Fibroblast of lung (primary cell): ENCODE data around the gene PYGO2. TPM values are rescaled to one million over a fixed set of nuclear protein-coding genes. Genes with fewer than 3 reads are reported as not detected.

Experiments
- DNase-seq, 2 donors: peaks; one replicate each; pipeline versions ENCODE4 v3.0.0 to v3.0.0-alpha.2; 2010; ENCODE audit warnings: low read depth in 2 of 2
- H2AFZ ChIP-seq: 2 replicates; pipeline ENCODE4 v1.5.1; 2012; ENCODE audit warnings: low read length, control low read depth, inconsistent platforms
- H3K27ac ChIP-seq: 2 replicates; pipeline ENCODE4 v1.5.1; 2011; ENCODE audit warnings: low read length, control low read depth; ENCODE audit not compliant: insufficient read depth
- H3K27me3 ChIP-seq: 2 replicates; pipeline ENCODE4 v1.5.1; 2011; ENCODE audit warnings: mild to moderate bottlenecking, low read length; ENCODE audit not compliant: control insufficient read depth, insufficient read depth
- H3K36me3 ChIP-seq: 2 replicates; pipeline ENCODE4 v1.5.1; 2011; ENCODE audit warnings: low read length; ENCODE audit not compliant: control insufficient read depth, insufficient read depth
- H3K4me1 ChIP-seq: 2 replicates; pipeline ENCODE4 v1.5.1; 2011; ENCODE audit warnings: low read length; ENCODE audit not compliant: control insufficient read depth, insufficient read depth; ENCODE audit errors: extremely low read depth
- H3K4me2 ChIP-seq: 2 replicates; pipeline ENCODE4 v1.5.1; 2011; ENCODE audit warnings: low read length, control low read depth; ENCODE audit not compliant: insufficient read depth; ENCODE audit errors: extremely low read depth
- H3K4me3 ChIP-seq, 4 experiments: fragments of 200-600 bp in 1 of 4; sonication (generic) in 1 of 4; replicated peaks in 1 of 4; 2 replicates each; pipeline ENCODE4 v1.5.1; 2011 to 2016; ENCODE audit warnings: low read length in 4 of 4, low read depth in 3 of 4, mild to moderate bottlenecking in 3 of 4, control low read depth in 2 of 4, inconsistent platforms in 1 of 4, mixed read lengths in 1 of 4; ENCODE audit not compliant: insufficient read depth in 1 of 4; ENCODE audit errors: control extremely low read depth in 1 of 4
- H3K79me2 ChIP-seq: 2 replicates; pipeline ENCODE4 v1.5.1; 2012; ENCODE audit warnings: mild to moderate bottlenecking, low read length, inconsistent platforms; ENCODE audit not compliant: control insufficient read depth, insufficient read depth
- H3K9ac ChIP-seq: 2 replicates; pipeline ENCODE4 v1.5.1; 2011; ENCODE audit warnings: mild to moderate bottlenecking, low read length, control low read depth; ENCODE audit not compliant: insufficient read depth
- H3K9me3 ChIP-seq: 2 replicates; pipeline ENCODE4 v1.5.1; 2012; ENCODE audit warnings: low read depth, low read length; ENCODE audit not compliant: control insufficient read depth, insufficient read depth
- H4K20me1 ChIP-seq: 2 replicates; pipeline ENCODE4 v1.5.1; 2011; ENCODE audit warnings: low read length; ENCODE audit not compliant: control insufficient read depth, insufficient read depth; ENCODE audit errors: extremely low read depth
- EZH2 ChIP-seq: IDR thresholded peaks from 2 replicates; pipeline ENCODE4 v1.5.1; 2012; ENCODE audit warnings: low read length, control low read depth, mild to moderate bottlenecking; ENCODE audit errors: missing control alignments
- polyA plus RNA-seq, 2 donors: library from polyadenylated mRNA; depleted of rRNA in 1 of 2; stranded (reverse) in 1 of 2; unstranded in 1 of 2; fragments of >200 nt; gene quantifications; 2 replicates each; pipeline ENCODE4 v1.2.1, GENCODE V29; 2011 to 2012; ENCODE audit warnings: missing spikeins in 1 of 2
- total RNA-seq: library from RNA; depleted of rRNA; stranded (reverse); fragments of >200 nt; gene quantifications from 2 replicates; pipeline ENCODE4 v1.2.1, GENCODE V29; 2014
- TF ChIP-seq, protein P1 (sequence below), 2 donors: IDR thresholded peaks in 1 of 2; conservative IDR thresholded peaks in 1 of 2; 1 replicate in 1 of 2; 2 replicates in 1 of 2; pipeline ENCODE4 v1.5.1; 2011 to 2012; ENCODE audit warnings: low read length in 2 of 2, control low read depth in 1 of 2, inconsistent platforms in 1 of 2, low read depth in 1 of 2, mild to moderate bottlenecking in 1 of 2

Gene PYGO2
- total and polyA plus RNA-seq, 2 donors (not counting 1 experiment from before 2014, with no cell fraction given), result 15.3 to 28.1 TPM

DNA sequence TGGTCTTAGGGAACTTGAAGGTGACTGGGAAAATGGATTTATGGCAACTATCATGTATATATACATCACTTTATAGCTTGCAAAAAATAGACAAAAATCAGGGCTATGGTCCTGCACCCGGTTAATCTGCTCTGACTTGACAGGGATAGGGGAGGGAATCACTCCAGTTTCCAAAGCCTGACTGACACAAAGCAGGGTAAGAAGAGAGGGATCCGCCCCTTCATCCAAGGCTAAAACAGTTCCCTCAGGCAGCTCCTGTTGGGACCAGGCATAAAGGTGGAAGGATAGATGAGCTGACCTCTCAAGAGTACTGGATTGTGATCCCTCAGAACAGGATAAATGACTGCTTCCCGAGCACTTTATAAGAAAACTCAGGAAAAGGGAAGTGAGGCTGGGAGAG lies 7.0 kb downstream of the PYGO2 start:
- TF ChIP-seq, protein P1, sequence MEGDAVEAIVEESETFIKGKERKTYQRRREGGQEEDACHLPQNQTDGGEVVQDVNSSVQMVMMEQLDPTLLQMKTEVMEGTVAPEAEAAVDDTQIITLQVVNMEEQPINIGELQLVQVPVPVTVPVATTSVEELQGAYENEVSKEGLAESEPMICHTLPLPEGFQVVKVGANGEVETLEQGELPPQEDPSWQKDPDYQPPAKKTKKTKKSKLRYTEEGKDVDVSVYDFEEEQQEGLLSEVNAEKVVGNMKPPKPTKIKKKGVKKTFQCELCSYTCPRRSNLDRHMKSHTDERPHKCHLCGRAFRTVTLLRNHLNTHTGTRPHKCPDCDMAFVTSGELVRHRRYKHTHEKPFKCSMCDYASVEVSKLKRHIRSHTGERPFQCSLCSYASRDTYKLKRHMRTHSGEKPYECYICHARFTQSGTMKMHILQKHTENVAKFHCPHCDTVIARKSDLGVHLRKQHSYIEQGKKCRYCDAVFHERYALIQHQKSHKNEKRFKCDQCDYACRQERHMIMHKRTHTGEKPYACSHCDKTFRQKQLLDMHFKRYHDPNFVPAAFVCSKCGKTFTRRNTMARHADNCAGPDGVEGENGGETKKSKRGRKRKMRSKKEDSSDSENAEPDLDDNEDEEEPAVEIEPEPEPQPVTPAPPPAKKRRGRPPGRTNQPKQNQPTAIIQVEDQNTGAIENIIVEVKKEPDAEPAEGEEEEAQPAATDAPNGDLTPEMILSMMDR (conservative IDR thresholded peaks at IDR 0.05 in 1 of 2, IDR thresholded peaks at IDR 0.05 in 1 of 2; ENCODE audit: low read depth in 1 of 2, low read length in 2 of 2), result no peak
- no peak for TF ChIP-seq EZH2
- DNase-seq, result no peak
- Histone ChIP-seq H3K4me2 (no peak overlapping the region), H3K27me3 (no peaks in the 10 kb centered on the region), H3K9me3 (no peaks in the 10 kb centered on the region), H2AFZ (no peak overlapping the region), H3K4me1 (peaks cover 11% of the 10 kb centered on the region), H3K79me2 (peaks cover under 1% of the 10 kb centered on the region), H3K27ac (no peak overlapping the region), H3K9ac (no peak overlapping the region), H3K4me3 (peak overlapping the region in 1 of 4 experiments; percentile 83), H3K36me3 (peaks cover 5% of the 10 kb centered on the region), H4K20me1 (no peaks in the 10 kb centered on the region)

GRCh38 chr1:154953611-154954038 lies 8.0 kb downstream of the PYGO2 start:
- no peak overlapping the region for H3K4me3 ChIP-seq
- H3K27ac ChIP-seq, result no peak overlapping the region
- peaks cover 11% of the 10 kb centered on the region for H3K4me1 ChIP-seq
- H3K9me3 ChIP-seq, result no peaks in the 10 kb centered on the region
- no peak for TF ChIP-seq EZH2
- TF ChIP-seq, protein P1 (conservative IDR thresholded peaks at IDR 0.05 in 1 of 2, IDR thresholded peaks at IDR 0.05 in 1 of 2; ENCODE audit: low read depth in 1 of 2, low read length in 2 of 2), result no peak
- H2AFZ ChIP-seq, result no peak overlapping the region
- no peak for DNase-seq
- H4K20me1 ChIP-seq, result no peaks in the 10 kb centered on the region
- peaks cover under 1% of the 10 kb centered on the region for H3K36me3 ChIP-seq
- H3K27me3 ChIP-seq, result no peaks in the 10 kb centered on the region
- H3K9ac ChIP-seq, result no peak overlapping the region
- no peaks in the 10 kb centered on the region for H3K79me2 ChIP-seq
- no peak overlapping the region for H3K4me2 ChIP-seq

DNA sequence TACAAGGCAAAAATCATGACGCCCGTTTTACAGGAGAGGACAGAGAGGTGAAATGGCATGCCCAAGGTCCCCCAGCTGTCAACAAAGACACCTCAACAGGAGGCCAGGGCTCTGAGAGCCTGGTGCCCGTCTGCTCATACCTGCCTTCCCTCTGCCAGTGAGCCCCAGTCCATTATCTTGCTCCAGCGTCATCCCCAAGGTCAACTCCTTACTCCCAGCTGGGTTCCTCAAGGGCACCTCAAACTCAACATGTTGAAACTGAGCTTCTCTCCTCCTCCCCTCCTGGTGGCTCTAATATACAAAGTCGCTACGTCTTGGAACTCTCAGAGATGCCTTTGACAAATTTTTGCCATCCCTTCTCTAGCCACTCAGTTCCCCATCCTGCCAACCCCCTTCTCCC lies 8.9 kb downstream of the PYGO2 start:
- Histone ChIP-seq H3K9me3 (no peaks in the 10 kb centered on the region), H3K4me2 (no peak overlapping the region), H3K9ac (no peak overlapping the region), H3K27me3 (no peaks in the 10 kb centered on the region), H2AFZ (no peak overlapping the region), H3K36me3 (no peaks in the 10 kb centered on the region), H3K4me1 (peaks cover 11% of the 10 kb centered on the region), H4K20me1 (no peaks in the 10 kb centered on the region), H3K79me2 (no peaks in the 10 kb centered on the region), H3K27ac (no peak overlapping the region), H3K4me3 (no peak overlapping the region)
- TF ChIP-seq, protein P1 (conservative IDR thresholded peaks at IDR 0.05 in 1 of 2, IDR thresholded peaks at IDR 0.05 in 1 of 2; ENCODE audit: low read depth in 1 of 2, low read length in 2 of 2), result no peak
- no peak for TF ChIP-seq EZH2
- no peak for DNase-seq
